Endothelial cell of umbilical vein (primary cell): ENCODE measurements around the gene CIB4. TPM values are rescaled to one million over a fixed set of nuclear protein-coding genes. Genes with fewer than 3 reads are reported as not detected.

ENCODE experiments used
- BruUV-seq: library from RNA; stranded (reverse); fragments of 400-500 nt; replicated peaks from 2 replicates; lab custom pipeline; 2021; lab: Mats Ljungman, UMichigan
- CTCF ChIA-PET: fragments of 300-600, 350-600 bp; sonication (Branson Sonifier 250); formaldehyde crosslinking; loops from one replicate; lab custom pipeline; 2021; ENCODE audit warnings: antibody characterized with exemption, inconsistent platforms; lab: Charles Lee
- POLR2A ChIA-PET: fragments of 300-600, 350-600 bp; sonication (Branson Sonifier 250); formaldehyde crosslinking; loops from one replicate; lab custom pipeline; 2021; ENCODE audit warnings: antibody characterized with exemption, inconsistent platforms; lab: Charles Lee
- DNase-seq: peaks from one replicate; pipeline ENCODE4 v3.0.0-alpha.2; 2011; ENCODE audit warnings: low read depth, low spot score
- FAIRE-seq: peaks from 2 replicates; lab custom pipeline; 2011; peaks lifted over from hg19 to GRCh38; lab: Jason Lieb, UNC
- H2AFZ ChIP-seq: 2 replicates; pipeline ENCODE4 v1.6.0; 2012; ENCODE audit warnings: low read depth, low read length, control low read depth, inconsistent platforms
- H3K27ac ChIP-seq: 2 replicates; pipeline ENCODE4 v1.5.1; 2011; ENCODE audit warnings: low read depth, mild to moderate bottlenecking, control low read depth, low read length, moderate library complexity; ENCODE audit not compliant: insufficient read depth
- H3K27me3 ChIP-seq, 2 experiments: 2 replicates each; pipeline versions ENCODE4 v1.6.0 to v1.6.1; 2011; ENCODE audit warnings: low read length in 2 of 2, mixed read lengths in 1 of 2; ENCODE audit not compliant: control insufficient read depth in 2 of 2, insufficient read depth in 2 of 2
- H3K36me3 ChIP-seq, 2 experiments: 2 replicates in 1 of 2; 3 replicates in 1 of 2; pipeline ENCODE4 v1.5.1; 2011; ENCODE audit warnings: low read length in 2 of 2, mild to moderate bottlenecking in 1 of 2, moderate library complexity in 1 of 2; ENCODE audit not compliant: control insufficient read depth in 2 of 2, insufficient read depth in 2 of 2; ENCODE audit errors: extremely low read depth in 1 of 2
- H3K4me1 ChIP-seq: 3 replicates; pipeline ENCODE4 v1.5.1; 2011; ENCODE audit warnings: mild to moderate bottlenecking, low read length; ENCODE audit not compliant: control insufficient read depth, insufficient read depth; ENCODE audit errors: extremely low read depth
- H3K4me2 ChIP-seq: 2 replicates; pipeline ENCODE4 v1.6.1; 2011; ENCODE audit warnings: low read length, control low read depth, mixed read lengths; ENCODE audit not compliant: insufficient read depth
- H3K4me3 ChIP-seq, 3 experiments: fragments of 200-600 bp in 1 of 3; sonication (generic), shearing (Covaris generic) in 1 of 3; replicated peaks in 1 of 3; 2 replicates each; pipeline ENCODE4 v1.5.1; 2011 to 2016; ENCODE audit warnings: control low read depth in 3 of 3, low read length in 3 of 3, mild to moderate bottlenecking in 2 of 3, inconsistent platforms in 1 of 3, low read depth in 1 of 3, moderate library complexity in 1 of 3; ENCODE audit not compliant: insufficient read depth in 1 of 3
- H3K79me2 ChIP-seq: 2 replicates; pipeline ENCODE4 v1.6.0; 2012; ENCODE audit warnings: low read length, inconsistent platforms; ENCODE audit not compliant: control insufficient read depth, insufficient read depth
- H3K9ac ChIP-seq: replicated peaks from 2 replicates; pipeline ENCODE3; 2011; ENCODE audit warnings: low read length, control low read depth; ENCODE audit not compliant: insufficient read depth; ENCODE audit errors: extremely low read depth
- H3K9me1 ChIP-seq: replicated peaks from 3 replicates; pipeline ENCODE4 v1.6.0; 2011; ENCODE audit warnings: mild to moderate bottlenecking, low read length; ENCODE audit not compliant: control insufficient read depth, insufficient read depth; ENCODE audit errors: extremely low read depth
- H3K9me3 ChIP-seq: replicated peaks from 2 replicates; pipeline ENCODE4 v1.5.1; 2012; ENCODE audit warnings: low read length, inconsistent platforms; ENCODE audit not compliant: control insufficient read depth, insufficient read depth
- H4K20me1 ChIP-seq: replicated peaks from 2 replicates; pipeline ENCODE3; 2011; ENCODE audit warnings: mild to moderate bottlenecking, low read length; ENCODE audit not compliant: control insufficient read depth, insufficient read depth; ENCODE audit errors: extremely low read depth
- CTCF ChIP-seq, 2 donors: IDR thresholded peaks; 1 replicate in 1 of 2; 2 replicates in 1 of 2; pipeline ENCODE4 v1.5.1; 2011; ENCODE audit warnings: low read length in 2 of 2, mild to moderate bottlenecking in 2 of 2, moderate library complexity in 2 of 2, control low read depth in 1 of 2, inconsistent platforms in 1 of 2, low read depth in 1 of 2; ENCODE audit not compliant: insufficient read depth in 1 of 2; ENCODE audit errors: extremely low read depth in 1 of 2
- EZH2 ChIP-seq: IDR thresholded peaks from 2 replicates; pipeline ENCODE4 v1.6.1; 2012; ENCODE audit warnings: borderline replicate concordance, low read depth, mild to moderate bottlenecking, moderate library complexity, low read length, inconsistent platforms; ENCODE audit not compliant: severe bottlenecking
- FOS ChIP-seq: IDR thresholded peaks from 2 replicates; pipeline ENCODE4 v1.6.1; 2011; ENCODE audit warnings: mild to moderate bottlenecking, low read length, moderate library complexity, borderline replicate concordance; ENCODE audit not compliant: insufficient read depth
- GATA2 ChIP-seq: IDR thresholded peaks from 2 replicates; pipeline ENCODE4 v1.7.0; 2011; ENCODE audit warnings: low read depth, mild to moderate bottlenecking, moderate library complexity, mixed read lengths, low read length; ENCODE audit not compliant: insufficient read length, insufficient read depth
- JUN ChIP-seq: IDR thresholded peaks from 2 replicates; pipeline ENCODE4 v1.6.1; 2011; ENCODE audit warnings: borderline replicate concordance, low read depth; ENCODE audit not compliant: insufficient read length, insufficient read depth
- MAX ChIP-seq: IDR thresholded peaks from 2 replicates; pipeline ENCODE4 v1.6.1; 2011; ENCODE audit not compliant: insufficient read depth, insufficient read length
- MYC ChIP-seq: IDR thresholded peaks from one replicate; pipeline ENCODE4 v1.6.1; 2011; ENCODE audit warnings: mild to moderate bottlenecking, low read depth, low read length
- POLR2A ChIP-seq: IDR thresholded peaks from 2 replicates; pipeline ENCODE4 v1.6.1; 2012; ENCODE audit warnings: low read depth, mild to moderate bottlenecking, control low read depth, low read length
- POLR2AphosphoS5 ChIP-seq: IDR thresholded peaks from 2 replicates; pipeline ENCODE4 v1.6.1; 2012; ENCODE audit warnings: low read depth, mild to moderate bottlenecking, control low read depth, low read length, moderate library complexity; ENCODE audit not compliant: insufficient read depth
- dilution Hi-C: fragments of 300-500 bp; cut with MboI; formaldehyde crosslinking; loops from one replicate; pipeline ENCODE4 v1.15.0; 2019; ENCODE audit warnings: low sequenced_read_pairs; ENCODE audit not compliant: extremely low pct_ligation_motif_present
- intact Hi-C: fragments of 100-400 bp; cut with micrococcal nuclease; formaldehyde crosslinking; loops from one replicate; pipeline ENCODE4 v1.10.0; 2022
- polyA plus RNA-seq, 4 experiments: library from polyadenylated mRNA; depleted of rRNA in 3 of 4; stranded (reverse) in 3 of 4; unstranded in 1 of 4; fragments of >200 nt; gene quantifications; 2 replicates each; pipeline versions ENCODE4 v1.2.1 to v1.2.3, GENCODE V29; 2011 to 2012; ENCODE audit warnings: missing spikeins in 1 of 4
- total RNA-seq: library from RNA; stranded (reverse); gene quantifications from 2 replicates; pipeline ENCODE4 v1.2.3, GENCODE V29; 2021

Gene CIB4
- total and polyA plus RNA-seq, 2 donors (not counting 3 experiments of a cell fraction or from before 2014, with no cell fraction given) = not detected

GRCh38 chr2:26653207-26654060, 12.3 kb upstream of the CIB4 start:
- H3K27me3 ChIP-seq = no peaks in the 10 kb centered on the region
- H3K79me2 ChIP-seq = no peaks in the 10 kb centered on the region
- no TSS peak for BruUV-seq
- H3K27ac ChIP-seq = no peak overlapping the region
- no peaks in the 10 kb centered on the region for H3K9me3 ChIP-seq
- no peak overlapping the region for H2AFZ ChIP-seq
- H3K9ac ChIP-seq = no peak overlapping the region
- no peaks in the 10 kb centered on the region for H3K4me1 ChIP-seq
- H3K4me3 ChIP-seq = no peak overlapping the region
- FAIRE-seq (no peak), DNase-seq (no peak)
- no peaks in the 10 kb centered on the region for H4K20me1 ChIP-seq
- TF ChIP-seq POLR2A = no peak
- no peaks in the 10 kb centered on the region for H3K36me3 ChIP-seq
- ChIA-PET CTCF (no interaction called here), POLR2A (no interaction called here)
- dilution Hi-C loops (no loop called here), intact Hi-C loops (no loop called here)
- no peak overlapping the region for H3K4me2 ChIP-seq
- no peaks in the 10 kb centered on the region for H3K9me1 ChIP-seq

GRCh38 chr2:26652361-26653041, 11.3 kb upstream of the CIB4 start:
- no peaks in the 10 kb centered on the region for H3K27me3 ChIP-seq
- H3K9me3 ChIP-seq = no peaks in the 10 kb centered on the region
- intact Hi-C loops = no loop called here
- no peaks in the 10 kb centered on the region for H3K36me3 ChIP-seq
- FAIRE-seq (no peak), DNase-seq (no peak)
- no peak for TF ChIP-seq POLR2A
- no peak for TF ChIP-seq MAX
- TF ChIP-seq MYC = no peak
- no peak for TF ChIP-seq JUN
- no peak for TF ChIP-seq FOS
- TF ChIP-seq CTCF (IDR thresholded peaks at IDR 0.05; ENCODE audit: extremely low read depth in 1 of 2, insufficient read depth in 1 of 2, low read depth in 1 of 2, low read length in 2 of 2) = no peak
- no peak for TF ChIP-seq GATA2
- TF ChIP-seq EZH2 = no peak
- no peak for TF ChIP-seq POLR2AphosphoS5
- no peaks in the 10 kb centered on the region for H3K4me1 ChIP-seq
- no peak overlapping the region for H2AFZ ChIP-seq
- H4K20me1 ChIP-seq = no peaks in the 10 kb centered on the region
- CTCF ChIA-PET = no interaction called here
- H3K4me2 ChIP-seq = no peak overlapping the region
- H3K79me2 ChIP-seq = no peaks in the 10 kb centered on the region
- no peaks in the 10 kb centered on the region for H3K9me1 ChIP-seq
- H3K9ac ChIP-seq = no peak overlapping the region
- POLR2A ChIA-PET = no interaction called here
- BruUV-seq = no TSS peak
- no peak overlapping the region for H3K27ac ChIP-seq
- no peak overlapping the region for H3K4me3 ChIP-seq
- dilution Hi-C loops = no loop called here
